ENCODE data around the gene GCK.

GCK gene

DNA sequence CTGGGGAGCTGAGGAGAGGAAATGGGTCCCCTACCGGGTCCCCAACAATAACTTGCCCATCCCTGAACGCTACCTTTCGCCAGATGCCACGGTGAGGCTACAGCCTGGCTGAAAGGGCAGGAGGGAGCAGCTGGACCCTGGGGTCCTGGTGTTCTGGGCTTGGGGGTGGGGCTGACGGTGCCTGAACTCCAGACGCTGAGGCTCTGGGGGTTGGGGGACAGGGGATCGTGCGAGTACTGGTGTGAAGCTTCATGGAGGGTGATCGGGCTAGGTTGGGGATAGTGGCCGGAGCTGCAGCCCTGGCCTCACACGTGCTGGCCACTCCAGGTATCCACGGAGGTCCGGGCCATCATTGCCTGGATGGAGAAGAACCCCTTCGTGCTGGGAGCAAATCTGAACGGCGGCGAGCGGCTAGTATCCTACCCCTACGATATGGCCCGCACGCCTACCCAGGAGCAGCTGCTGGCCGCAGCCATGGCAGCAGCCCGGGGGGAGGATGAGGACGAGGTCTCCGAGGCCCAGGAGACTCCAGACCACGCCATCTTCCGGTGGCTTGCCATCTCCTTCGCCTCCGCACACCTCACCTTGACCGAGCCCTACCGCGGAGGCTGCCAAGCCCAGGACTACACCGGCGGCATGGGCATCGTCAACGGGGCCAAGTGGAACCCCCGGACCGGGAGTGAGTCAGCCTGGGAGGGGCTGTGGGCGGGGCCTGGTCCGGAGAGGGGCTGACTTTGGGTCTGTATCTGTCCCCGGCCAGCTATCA is 76.8 kb downstream of the GCK start:
- TF ChIP-seq, protein P1, sequence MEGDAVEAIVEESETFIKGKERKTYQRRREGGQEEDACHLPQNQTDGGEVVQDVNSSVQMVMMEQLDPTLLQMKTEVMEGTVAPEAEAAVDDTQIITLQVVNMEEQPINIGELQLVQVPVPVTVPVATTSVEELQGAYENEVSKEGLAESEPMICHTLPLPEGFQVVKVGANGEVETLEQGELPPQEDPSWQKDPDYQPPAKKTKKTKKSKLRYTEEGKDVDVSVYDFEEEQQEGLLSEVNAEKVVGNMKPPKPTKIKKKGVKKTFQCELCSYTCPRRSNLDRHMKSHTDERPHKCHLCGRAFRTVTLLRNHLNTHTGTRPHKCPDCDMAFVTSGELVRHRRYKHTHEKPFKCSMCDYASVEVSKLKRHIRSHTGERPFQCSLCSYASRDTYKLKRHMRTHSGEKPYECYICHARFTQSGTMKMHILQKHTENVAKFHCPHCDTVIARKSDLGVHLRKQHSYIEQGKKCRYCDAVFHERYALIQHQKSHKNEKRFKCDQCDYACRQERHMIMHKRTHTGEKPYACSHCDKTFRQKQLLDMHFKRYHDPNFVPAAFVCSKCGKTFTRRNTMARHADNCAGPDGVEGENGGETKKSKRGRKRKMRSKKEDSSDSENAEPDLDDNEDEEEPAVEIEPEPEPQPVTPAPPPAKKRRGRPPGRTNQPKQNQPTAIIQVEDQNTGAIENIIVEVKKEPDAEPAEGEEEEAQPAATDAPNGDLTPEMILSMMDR (conservative IDR thresholded peaks at IDR 0.05; ENCODE audit: low read depth, low read length) = no peak
- DNase-seq (ENCODE audit: low read depth) = no peak
- H3K4me3 ChIP-seq (ENCODE audit: low read depth, low read length) = no peak overlapping the region

DNA sequence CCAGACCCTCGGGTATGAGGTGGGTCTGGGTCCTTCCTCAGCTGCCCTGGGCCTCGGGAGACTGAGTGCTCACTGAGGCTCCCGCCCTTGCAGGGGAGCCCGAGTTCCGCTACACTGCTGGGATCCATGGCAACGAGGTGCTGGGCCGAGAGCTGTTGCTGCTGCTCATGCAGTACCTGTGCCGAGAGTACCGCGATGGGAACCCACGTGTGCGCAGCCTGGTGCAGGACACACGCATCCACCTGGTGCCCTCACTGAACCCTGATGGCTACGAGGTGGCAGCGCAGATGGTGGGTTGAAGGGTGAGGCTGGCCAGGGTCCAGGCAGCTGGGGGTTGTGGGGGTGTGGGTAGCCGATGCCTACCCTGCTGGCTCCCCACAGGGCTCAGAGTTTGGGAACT is 77.5 kb downstream of the GCK start:
- TF ChIP-seq, protein P1 (conservative IDR thresholded peaks at IDR 0.05; ENCODE audit: low read depth, low read length) = no peak
- H3K4me3 ChIP-seq (ENCODE audit: low read depth, low read length) = no peak overlapping the region
- DNase-seq (ENCODE audit: low read depth) = no peak

DNA sequence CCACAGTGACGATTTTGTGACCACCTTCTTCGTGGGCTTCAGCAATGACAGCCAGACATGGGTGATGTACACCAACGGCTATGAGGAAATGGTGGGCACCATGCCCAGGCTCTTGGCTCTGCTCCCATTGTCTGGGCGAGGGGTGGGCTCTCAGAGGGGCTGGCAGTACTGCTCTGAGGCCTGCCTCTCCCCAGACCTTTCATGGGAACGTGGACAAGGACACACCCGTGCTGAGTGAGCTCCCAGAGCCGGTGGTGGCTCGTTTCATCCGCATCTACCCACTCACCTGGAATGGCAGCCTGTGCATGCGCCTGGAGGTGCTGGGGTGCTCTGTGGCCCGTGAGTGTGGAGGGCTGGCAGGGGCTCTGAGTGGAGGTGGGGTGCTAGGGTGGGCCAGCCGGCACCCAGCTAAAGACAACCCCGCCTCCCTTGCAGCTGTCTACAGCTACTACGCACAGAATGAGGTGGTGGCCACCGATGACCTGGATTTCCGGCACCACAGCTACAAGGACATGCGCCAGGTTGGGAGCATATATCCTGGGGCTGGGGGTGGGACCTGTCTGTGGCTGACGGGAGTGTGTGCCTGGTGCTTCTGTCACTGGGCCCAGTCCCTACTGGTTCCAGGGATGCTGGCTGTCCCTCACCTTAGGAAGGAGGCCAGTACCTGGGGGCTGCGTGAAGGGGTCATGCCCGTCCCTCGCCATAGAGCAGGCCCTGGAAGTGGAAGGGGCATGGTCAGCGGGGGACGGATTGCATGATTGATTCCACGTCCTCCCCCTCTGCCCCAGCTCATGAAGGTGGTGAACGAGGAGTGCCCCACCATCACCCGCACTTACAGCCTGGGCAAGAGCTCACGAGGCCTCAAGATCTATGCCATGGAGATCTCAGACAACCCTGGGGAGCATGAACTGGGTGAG is 78.3 kb downstream of the GCK start:
- no peak overlapping the region for H3K4me3 ChIP-seq (ENCODE audit: low read depth, low read length)
- TF ChIP-seq, protein P1 (conservative IDR thresholded peaks at IDR 0.05; ENCODE audit: low read depth, low read length) = no peak
- DNase-seq (ENCODE audit: low read depth) = no peak

GRCh38 chr7:44109991-44110390 is 79.2 kb downstream of the GCK start:
- TF ChIP-seq, protein P1 (conservative IDR thresholded peaks at IDR 0.05; ENCODE audit: low read depth, low read length) = no peak
- no peak for DNase-seq (ENCODE audit: low read depth)
- H3K4me3 ChIP-seq (ENCODE audit: low read depth, low read length) = no peak overlapping the region

DNA sequence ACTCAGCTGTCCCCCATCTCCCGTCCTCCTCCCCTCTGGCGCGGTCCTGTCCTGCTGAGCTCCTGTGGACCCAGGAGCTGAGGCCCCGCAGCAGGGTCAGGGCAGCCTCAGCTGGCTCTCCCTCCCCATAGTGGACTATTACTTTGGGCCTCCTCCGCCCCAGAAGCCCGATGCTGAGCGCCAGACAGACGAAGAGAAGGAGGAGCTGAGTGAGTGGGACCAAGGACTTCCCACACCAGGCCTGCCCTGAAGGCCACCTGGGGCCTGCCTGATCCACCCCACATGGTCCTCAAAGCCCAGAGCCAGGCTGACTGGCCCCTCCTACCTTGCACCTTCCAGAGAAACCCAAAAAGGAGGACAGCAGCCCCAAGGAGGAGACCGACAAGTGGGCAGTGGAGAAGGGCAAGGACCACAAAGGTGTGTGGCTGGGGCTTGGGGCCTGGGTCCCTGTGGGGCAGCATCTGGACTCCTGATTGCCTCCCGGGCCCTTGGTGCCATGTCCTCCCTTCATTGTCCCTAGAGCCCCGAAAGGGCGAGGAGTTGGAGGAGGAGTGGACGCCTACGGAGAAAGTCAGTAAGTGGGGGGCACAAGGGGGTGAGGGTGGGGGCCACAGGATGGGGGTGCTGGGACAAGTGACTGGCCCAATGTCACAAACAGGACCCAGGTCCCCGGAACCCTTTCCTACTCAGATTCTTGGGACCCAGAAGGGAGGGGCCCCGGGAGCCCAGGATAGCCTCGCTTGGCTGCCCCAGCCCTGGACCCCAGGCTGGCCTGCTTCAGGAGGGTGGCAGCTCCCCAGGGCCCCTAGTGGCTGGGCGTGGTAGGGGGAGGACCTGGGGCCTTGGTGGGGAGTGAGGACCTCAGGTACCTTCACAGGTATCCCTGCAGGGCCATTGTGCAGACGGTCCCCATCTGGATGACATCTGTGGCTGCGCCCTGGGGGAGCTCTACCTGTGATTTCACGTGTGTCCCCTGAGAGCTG is 80.2 kb downstream of the GCK start:
- TF ChIP-seq, protein P1 (conservative IDR thresholded peaks at IDR 0.05; ENCODE audit: low read depth, low read length) = no peak
- DNase-seq (ENCODE audit: low read depth) = no peak
- H3K4me3 ChIP-seq (ENCODE audit: low read depth, low read length) = no peak overlapping the region

DNA sequence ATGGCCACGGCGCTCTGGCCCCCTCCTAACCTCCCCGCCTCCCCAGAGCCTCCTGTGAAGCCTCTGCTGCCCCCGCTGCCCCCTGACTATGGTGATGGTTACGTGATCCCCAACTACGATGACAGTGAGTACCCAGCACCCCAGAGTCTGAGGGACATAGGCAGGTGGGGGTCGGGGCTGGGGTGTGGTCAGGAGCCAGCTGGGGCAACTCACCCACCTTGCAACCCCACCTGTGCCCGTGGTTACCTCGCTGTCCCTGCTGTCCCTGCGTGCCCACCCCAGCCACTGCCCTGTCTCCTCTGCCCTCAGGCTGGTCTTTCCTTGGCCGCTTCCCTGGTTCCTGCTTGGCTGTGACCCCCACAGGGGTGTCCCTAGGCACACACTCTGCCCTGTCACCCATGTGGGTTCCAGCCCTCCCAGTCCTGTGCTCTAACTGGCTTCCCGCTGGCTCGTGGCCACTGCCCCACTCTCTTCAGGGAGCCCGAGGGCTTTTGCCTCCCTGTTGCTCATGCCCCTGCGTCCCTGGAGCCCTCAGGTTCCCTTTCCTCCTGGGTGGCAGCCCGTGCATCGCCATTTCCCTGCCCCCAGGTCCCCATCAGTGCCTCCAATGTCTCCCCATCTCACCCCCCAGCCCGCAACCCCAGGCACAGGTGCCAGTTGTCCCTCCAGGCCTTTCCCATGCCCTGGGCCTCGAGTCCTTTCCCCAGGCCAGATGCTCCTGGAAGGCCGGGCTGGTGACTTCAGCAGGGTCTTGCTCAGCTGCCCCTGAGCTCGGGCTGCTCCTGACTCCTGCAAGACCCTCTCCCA is 81.1 kb downstream of the GCK start:
- TF ChIP-seq, protein P1 (conservative IDR thresholded peaks at IDR 0.05; ENCODE audit: low read depth, low read length) = no peak
- no peak for DNase-seq (ENCODE audit: low read depth)
- no peak overlapping the region for H3K4me3 ChIP-seq (ENCODE audit: low read depth, low read length)

All from choroid plexus epithelial cell (primary cell).